Fibroblast of lung (primary cell): ENCODE results near the gene INSRR.

ENCODE experiments used
- CTCF ChIP-seq, 2 donors: IDR thresholded peaks in 1 of 2; conservative IDR thresholded peaks in 1 of 2; 1 replicate in 1 of 2; 2 replicates in 1 of 2; pipeline ENCODE4 v1.5.1; 2011 to 2012; ENCODE audit warnings: low read length in 2 of 2, control low read depth in 1 of 2, inconsistent platforms in 1 of 2, low read depth in 1 of 2, mild to moderate bottlenecking in 1 of 2
- EZH2 ChIP-seq: IDR thresholded peaks from 2 replicates; pipeline ENCODE4 v1.5.1; 2012; ENCODE audit warnings: low read length, control low read depth, mild to moderate bottlenecking; ENCODE audit errors: missing control alignments

- TF ChIP-seq CTCF (conservative IDR thresholded peaks at IDR 0.05 in 1 of 2, IDR thresholded peaks at IDR 0.05 in 1 of 2; ENCODE audit: low read depth in 1 of 2, low read length in 2 of 2) = peak; percentile 69 to 75
- no peak for TF ChIP-seq EZH2
Measured at GRCh38 chr1:156860113-156860627, 1.3 kb upstream of the INSRR start.
